CD4-positive, alpha-beta T cell treated with Interleukin-15 for 1 hour (primary cell): ENCODE results near the gene CD40.

ENCODE experiments used
- DNase-seq: peaks from one replicate; pipeline ENCODE4 v3.0.0-alpha.2; 2020

Gene CD40

DNA sequence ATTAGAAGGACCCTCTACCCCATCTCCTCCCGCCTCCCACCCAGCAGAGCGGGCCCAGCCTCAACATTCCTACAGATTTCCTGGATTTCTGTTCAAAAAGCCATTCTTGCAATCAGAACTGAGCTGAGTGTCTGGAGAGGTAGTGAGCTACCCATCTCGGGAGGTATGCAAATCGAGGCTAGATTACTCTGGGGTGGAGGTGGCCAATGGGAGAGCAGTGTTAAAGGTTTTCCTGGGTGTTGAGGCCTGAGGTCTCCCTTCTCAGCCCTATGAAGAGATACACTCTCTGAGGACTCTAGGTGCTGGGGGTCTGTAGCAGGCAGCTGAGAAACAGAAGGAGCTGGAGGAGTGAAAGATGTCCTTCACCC lies 57.0 kb downstream of the CD40 start:
- DNase-seq = no peak

DNA sequence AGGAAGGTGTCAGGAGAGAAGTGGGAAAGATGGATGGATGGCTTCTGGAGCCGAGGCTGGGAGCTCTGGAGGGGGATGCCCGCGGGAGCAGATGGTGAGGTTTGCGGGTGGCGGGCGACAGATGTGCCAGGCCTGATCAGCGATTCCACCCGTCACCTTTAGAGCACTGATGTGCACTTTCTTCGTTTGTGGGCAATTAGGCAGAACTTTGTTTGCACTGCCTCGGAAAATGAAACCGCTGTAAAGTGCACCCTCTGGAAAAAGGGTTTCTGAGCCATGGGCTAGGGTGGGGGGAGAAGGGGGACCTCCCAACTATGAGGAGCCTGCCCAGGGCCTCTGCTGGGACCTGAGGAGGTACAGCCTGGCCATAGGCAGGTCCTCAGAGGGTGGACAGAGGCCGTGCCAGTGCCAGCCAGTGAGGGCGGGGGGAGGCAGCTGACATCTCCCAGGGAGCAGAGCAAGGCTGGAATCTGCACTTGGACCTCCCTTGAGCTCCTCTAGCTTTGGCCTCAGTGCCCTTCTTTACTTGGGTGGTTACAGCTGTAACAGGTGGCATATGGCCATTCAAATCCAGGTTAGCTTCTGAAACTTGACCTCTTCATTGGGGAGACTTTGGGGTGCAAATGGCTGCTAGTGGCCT lies 58.7 kb downstream of the CD40 start:
- no peak for DNase-seq

DNA sequence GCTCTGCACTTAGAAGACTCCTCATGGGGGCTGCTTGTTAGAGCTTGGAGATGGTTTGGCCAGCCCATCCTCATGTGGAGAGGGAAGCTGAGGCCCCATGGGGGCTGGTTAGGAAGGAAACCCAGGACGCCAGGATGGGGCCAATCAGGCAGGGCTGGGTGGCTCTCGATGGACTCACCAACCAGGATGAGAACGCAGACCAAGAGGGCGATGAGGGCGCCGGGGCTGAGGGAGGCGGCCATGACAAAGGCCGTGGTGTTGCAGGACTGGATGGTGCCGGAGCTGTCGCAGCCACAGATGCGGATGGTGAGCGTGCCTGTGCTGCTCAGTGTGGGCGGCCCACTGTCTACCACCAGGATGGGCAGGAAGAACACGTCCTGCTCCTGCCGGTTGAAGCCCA lies 59.7 kb downstream of the CD40 start:
- DNase-seq = no peak

DNA sequence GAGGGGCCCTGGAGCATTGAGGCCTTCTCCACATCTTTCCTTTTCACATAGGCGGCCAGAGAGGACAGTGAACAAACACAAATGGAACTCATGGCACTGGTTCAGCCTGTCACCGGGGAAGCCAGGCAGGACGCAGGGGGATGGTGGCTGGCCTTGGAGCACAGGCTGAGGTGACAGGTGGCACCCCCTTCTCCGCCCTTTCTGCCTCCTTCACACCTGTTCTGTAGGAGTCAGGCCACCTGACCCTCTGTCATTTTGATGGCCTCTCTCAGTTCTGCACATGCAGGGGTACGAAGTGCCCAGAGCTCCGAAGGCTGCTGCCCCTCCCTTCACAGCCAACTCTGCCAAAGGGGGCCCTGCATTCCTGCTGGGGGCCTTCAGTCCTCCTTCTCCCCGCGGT lies 60.8 kb downstream of the CD40 start:
- no peak for DNase-seq
